HUDEP-2 (cell line): ENCODE measurements around the gene RARA.

Source experiments
- DNase-seq, 76 experiments: peaks; one replicate each; lab custom pipeline; 2025; ENCODE audit not compliant: unreplicated experiment in 76 of 76; lab: John Stamatoyannopoulos, UW

The RARA gene

GRCh38 chr17:40309031-40309948 is at the start of gene RARA:
RARA (plus strand) TSS chr17:40309180; CDS start chr17:40331219, 22,039 bp downstream.
- peak in 7 of 76 experiments; percentile 7 to 45 (median 22) for DNase-seq

- no peak for DNase-seq
Measured at GRCh38 chr17:40259505-40259904, 49.5 kb upstream of the RARA start.

- DNase-seq, result no peak
Measured at GRCh38 chr17:40260528-40260927, 48.5 kb upstream of the RARA start.

GRCh38 chr17:40264458-40265185 is 44.4 kb upstream of the RARA start:
- no peak for DNase-seq

- peak in 2 of 76 experiments; percentile 7 to 11 for DNase-seq
Measured at GRCh38 chr17:40265337-40265736, 43.6 kb upstream of the RARA start.

GRCh38 chr17:40266882-40267281 is 42.1 kb upstream of the RARA start:
- no peak for DNase-seq

- DNase-seq, result no peak
Measured at GRCh38 chr17:40268141-40268712, 40.8 kb upstream of the RARA start.

GRCh38 chr17:40278414-40278813 is 30.6 kb upstream of the RARA start:
- no peak for DNase-seq

GRCh38 chr17:40279402-40279801 is 29.6 kb upstream of the RARA start:
- DNase-seq, result no peak

GRCh38 chr17:40281663-40282062 is 27.3 kb upstream of the RARA start:
- DNase-seq, result no peak

- no peak for DNase-seq
Measured at GRCh38 chr17:40283662-40284061, 25.3 kb upstream of the RARA start.

- DNase-seq, result no peak
Measured at GRCh38 chr17:40284085-40284713, 24.8 kb upstream of the RARA start.

- no peak for DNase-seq
Measured at GRCh38 chr17:40286473-40286872, 22.5 kb upstream of the RARA start.

GRCh38 chr17:40287159-40287493 is 21.9 kb upstream of the RARA start:
- DNase-seq, result no peak

- DNase-seq, result peak in 75 of 76 experiments; percentile 80 to 100 (median 97)
Measured at GRCh38 chr17:40287494-40288369, 21.2 kb upstream of the RARA start, which contains the start of gene CDC6. CDC6 (plus strand) TSS chr17:40287879; CDS start chr17:40289421, 1,542 bp downstream.

GRCh38 chr17:40290629-40291280 is 18.2 kb upstream of the RARA start:
- peak in 39 of 76 experiments; percentile 6 to 71 (median 31) for DNase-seq

GRCh38 chr17:40291281-40291664 is 17.7 kb upstream of the RARA start:
- no peak for DNase-seq

- DNase-seq, result no peak
Measured at GRCh38 chr17:40293363-40293762, 15.6 kb upstream of the RARA start.
